ENCODE results near the gene TGIF2.
"Not testable (repeated sequence)": the region's sequence is repeated elsewhere in the genome, so short reads cannot be mapped to it uniquely, and the experiment has no call there.

Gene TGIF2

GRCh38 chr20:36547186-36548005 lies 26.0 kb upstream of the TGIF2 start:
- no peak for DNase-seq

- DNase-seq: peak; percentile 20
Measured at GRCh38 chr20:36548006-36548315, 25.4 kb upstream of the TGIF2 start.

- no peak for DNase-seq
Measured at GRCh38 chr20:36548704-36549627, 24.4 kb upstream of the TGIF2 start.

GRCh38 chr20:36549628-36549941 lies 23.8 kb upstream of the TGIF2 start:
- DNase-seq: no peak

DNA sequence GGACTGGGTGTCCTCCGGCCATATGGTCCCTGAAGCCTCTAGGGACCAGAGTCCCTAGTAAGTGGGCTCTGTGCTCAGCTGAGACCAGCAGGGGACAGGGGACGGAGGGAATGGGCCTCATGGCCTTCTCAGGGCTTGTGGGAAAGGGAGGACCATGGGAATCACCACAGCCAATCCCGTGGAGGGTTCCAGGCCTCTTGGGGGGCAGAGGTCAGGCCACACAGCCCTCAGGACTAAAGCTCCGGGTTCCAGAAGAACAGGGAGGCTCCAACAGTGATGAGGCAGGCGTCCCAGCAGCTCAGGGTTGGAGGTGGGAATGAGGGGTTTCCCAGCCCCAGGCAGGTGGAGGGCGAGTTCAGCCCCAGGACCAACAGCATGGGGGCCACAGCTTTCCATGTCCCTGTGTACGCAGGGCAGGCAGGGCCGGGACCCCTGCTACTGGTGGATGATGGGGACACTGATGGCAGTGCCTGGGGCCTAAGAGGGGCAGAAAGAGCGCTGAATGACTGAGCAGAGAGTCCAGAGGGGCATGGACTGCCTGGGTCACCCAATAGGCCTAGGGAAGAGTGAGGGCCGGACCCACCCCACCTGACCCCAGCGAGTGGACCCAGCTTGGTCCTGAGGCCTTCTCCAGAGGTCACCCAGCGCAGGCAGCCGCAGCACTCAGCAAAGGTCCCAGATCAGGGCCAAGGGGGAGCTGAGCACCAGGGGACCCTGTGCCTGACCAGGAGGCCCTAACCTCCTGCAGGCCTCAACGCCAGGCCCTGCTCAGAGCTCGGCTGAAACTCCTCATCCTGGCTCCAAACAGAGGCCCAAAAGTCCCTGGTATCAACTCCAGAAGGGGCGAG lies 23.2 kb upstream of the TGIF2 start:
- DNase-seq: no peak

DNA sequence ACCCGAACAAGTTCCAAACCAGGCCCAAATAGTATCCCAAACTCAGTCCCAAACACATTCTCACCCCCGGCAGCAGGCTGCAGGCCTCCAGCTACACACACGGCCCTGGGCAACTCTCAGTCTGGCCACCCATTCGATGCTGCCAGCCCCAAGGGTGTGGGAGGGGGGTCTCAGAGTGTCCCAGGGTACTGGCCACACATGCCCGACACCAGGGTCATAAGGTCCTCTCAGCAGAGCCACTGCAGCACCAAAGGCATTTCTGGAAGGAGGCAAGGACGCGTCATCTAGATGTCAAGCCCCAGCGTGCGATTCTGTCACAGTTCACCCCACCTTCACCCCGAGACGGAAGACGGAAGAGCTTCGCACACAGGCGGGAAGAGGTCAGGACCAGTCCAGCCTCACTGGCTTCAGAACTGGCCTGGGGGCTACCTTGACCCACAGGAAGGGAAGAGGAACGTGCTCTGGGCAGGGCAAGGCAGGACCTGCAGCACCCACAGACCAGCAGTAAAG lies 22.6 kb upstream of the TGIF2 start:
- no peak for DNase-seq

DNA sequence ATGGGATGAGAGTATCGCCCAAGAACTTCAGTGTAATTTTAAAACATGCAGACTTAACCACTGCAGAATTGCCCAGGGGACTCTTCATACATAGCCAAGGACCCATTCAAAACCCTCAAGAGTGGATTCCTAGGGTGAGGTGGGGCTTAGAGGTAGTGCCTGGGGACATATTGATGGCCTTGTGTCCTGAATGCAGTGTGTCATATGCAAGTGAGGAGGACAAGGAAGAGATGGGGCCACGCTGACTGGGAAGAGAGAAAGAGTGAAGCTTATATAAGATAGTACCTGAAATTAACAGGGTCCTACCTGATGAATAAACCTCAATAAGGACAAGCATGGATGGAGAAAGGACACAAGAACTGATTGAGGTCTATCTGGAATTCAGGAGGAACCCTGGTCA lies 18.1 kb upstream of the TGIF2 start:
- DNase-seq: no peak

DNA sequence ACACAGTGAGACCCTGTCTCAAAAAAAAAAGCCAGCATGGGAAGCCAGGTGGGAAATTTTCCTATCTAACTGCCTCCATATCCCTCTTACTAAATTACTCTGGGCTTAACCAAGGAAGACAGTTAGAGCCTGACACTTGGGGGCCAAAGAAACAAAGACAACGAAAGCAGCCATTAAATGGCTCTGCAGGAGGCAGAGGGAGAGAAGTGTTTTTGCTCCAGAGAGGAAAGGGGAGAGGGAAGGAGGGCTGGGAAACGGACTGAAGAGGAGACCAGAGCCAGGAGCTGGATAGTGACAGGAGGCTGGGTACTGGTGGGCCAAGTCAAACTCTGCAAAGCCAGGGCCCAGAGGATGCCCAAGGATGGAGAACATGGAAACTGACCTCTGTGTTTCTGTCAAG lies 10.7 kb upstream of the TGIF2 start:
- no peak for DNase-seq

- DNase-seq: no peak
Measured at GRCh38 chr20:36563374-36563773, 10.0 kb upstream of the TGIF2 start.

DNA sequence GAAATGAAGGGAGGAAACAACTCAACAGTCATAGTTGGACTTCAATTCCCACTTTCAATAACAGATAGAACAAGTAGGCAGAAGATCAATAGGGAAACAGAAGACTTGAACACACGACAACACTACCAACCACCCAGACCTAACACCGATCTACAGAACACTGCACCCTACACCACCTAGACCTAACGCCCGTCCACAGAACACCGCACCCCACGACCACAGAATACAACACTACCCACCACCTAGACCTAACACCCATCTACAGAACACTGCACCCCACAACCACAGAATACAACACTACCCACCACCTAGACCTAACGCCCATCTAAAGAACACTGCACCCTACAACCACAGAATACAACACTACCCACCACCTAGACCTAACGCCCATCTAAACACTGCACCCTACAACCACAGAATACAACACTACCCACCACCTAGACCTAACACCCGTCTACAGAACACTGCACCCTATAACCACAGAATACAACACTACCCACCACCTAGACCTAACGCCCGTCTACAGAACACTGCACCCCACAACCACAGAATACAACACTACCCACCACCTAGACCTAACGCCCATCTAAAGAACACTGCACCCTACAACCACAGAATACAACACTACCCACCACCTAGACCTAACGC lies 9.2 kb upstream of the TGIF2 start:
- not testable (repeated sequence) for DNase-seq

- DNase-seq: not testable (repeated sequence)
Measured at GRCh38 chr20:36564726-36565121, 8.7 kb upstream of the TGIF2 start.

DNA sequence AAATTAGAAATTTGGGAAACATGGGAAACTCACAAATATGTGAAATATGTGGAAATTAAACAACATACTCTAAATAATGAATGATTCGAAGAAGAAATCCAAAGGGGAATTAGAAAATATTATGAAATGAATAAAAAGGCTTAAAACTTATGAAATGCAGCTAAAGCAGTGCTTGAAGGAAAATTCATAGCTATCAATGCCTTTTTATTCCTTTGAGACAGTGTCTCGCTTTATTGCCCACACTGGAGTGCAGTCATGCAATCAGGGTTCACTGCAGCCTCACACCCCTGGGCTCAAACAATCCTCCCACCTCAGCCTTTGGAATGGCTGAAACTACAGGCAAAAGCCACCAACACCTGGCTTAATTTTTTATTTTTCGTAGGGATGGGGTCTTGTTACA lies 7.9 kb upstream of the TGIF2 start:
- no peak for DNase-seq

- DNase-seq: no peak
Measured at GRCh38 chr20:36569847-36570429, 3.5 kb upstream of the TGIF2 start.

GRCh38 chr20:36571564-36572504 lies 1.6 kb upstream of the TGIF2 start:
- DNase-seq: no peak

GRCh38 chr20:36572701-36573102 lies 695 bp upstream of the TGIF2 start:
- DNase-seq: peak; percentile 88

- peak; percentile 35 for DNase-seq
Measured at GRCh38 chr20:36573798-36574365, 485 bp downstream of the TGIF2 start.

DNA sequence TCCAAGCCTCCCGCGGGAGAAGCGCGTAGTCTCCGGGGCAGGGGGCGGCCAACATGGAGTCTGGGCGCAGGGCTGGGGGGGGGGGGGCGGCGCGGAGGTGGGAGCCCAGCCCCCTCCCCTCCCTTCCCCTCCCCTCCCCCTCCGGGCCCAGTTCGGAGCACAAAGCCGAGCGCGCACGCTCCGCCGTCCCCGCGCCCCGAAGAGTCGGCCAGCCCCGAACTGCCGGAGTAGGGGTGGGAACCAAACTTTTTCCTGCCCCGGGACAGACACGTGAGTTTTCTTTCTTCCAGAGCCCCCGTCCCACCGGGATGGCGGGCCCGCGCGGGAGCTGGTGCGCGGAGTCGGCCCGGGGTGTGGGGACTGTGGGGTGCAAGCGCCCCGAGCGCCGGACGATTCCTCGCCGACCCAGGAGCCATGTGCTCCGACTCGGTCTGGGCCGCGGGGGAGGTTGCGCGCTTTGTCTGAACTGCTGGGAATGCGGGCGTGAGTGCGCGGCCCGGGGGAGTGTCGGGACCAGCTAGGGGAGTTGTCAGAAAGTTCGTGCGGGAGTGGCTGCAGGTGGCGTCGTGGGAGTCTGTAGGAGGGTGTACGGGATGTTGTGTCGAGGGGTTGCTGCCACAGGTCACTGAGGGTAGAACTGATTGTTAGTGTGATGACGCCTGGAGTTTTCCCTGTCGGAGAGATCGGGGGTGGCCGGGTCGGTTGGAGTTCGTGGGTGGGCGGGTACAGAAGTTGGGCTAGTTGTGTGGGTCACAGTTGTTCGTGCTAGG lies 1.2 kb downstream of the TGIF2 start:
- DNase-seq: peak; percentile 66

GRCh38 chr20:36576081-36576445 lies 2.7 kb downstream of the TGIF2 start:
- no peak for DNase-seq

- no peak for DNase-seq
Measured at GRCh38 chr20:36578356-36579041, 5.1 kb downstream of the TGIF2 start.

Data from activated CD4-positive, alpha-beta T cell treated with anti-CD3 and anti-CD28 coated beads for 48 hours (primary cell).